ENCODE measurements around the gene TMEM255B.

GRCh38 chr13:113838711-113839201 is 79.7 kb downstream of the TMEM255B start:
- TF ChIP-seq CTCF (IDR thresholded peaks at IDR 0.05; ENCODE audit: low read length), result no peak
- no peak for TF ChIP-seq EZH2phosphoT487 (IDR thresholded peaks at IDR 0.05; ENCODE audit: low read length)
- no peak for TF ChIP-seq EZH2 (optimal IDR thresholded peaks at IDR 0.05; ENCODE audit: low read depth, low read length)
